K562 (cell line): ENCODE data around the gene PSMA2. TPM values are rescaled to one million over a fixed set of nuclear protein-coding genes. Genes with fewer than 3 reads are reported as not detected.

ENCODE experiments used
- ATAC-seq: fragments of 200-7000 bp; cut with Tn5 transposase; 3 replicates; pipeline ENCODE4 v1.9.1; 2020; ENCODE audit warnings: moderate library complexity
- BruUV-seq: library from RNA; stranded (reverse); fragments of 400-500 nt; replicated peaks from 2 replicates; lab custom pipeline; 2021; lab: Mats Ljungman, UMichigan
- CTCF ChIA-PET: fragments of 300-600 bp; formaldehyde crosslinking; extraction: SDS; loops from one replicate; lab custom pipeline; 2021; ENCODE audit warnings: low intra/inter-chr PET ratio; lab: Yijun Ruan, JAX
- POLR2A ChIA-PET: fragments of 300-600, 350-650 bp; sonication (Branson Sonifier 250); formaldehyde crosslinking; extraction: SDS; loops from one replicate; lab custom pipeline; 2021; ENCODE audit warnings: antibody characterized with exemption, inconsistent platforms; lab: Yijun Ruan, JAX
- DNase-seq, 4 experiments: peaks; one replicate each; pipeline versions ENCODE4 v3.0.0 to v3.0.0-alpha.2; 2011 to 2018; ENCODE audit warnings: low spot score in 3 of 4, mixed read lengths in 3 of 4; ENCODE audit errors: extremely low read depth in 1 of 4
- FAIRE-seq: peaks from 2 replicates; lab custom pipeline; 2011; peaks lifted over from hg19 to GRCh38; lab: Jason Lieb, UNC
- H2AFZ ChIP-seq: 2 replicates; pipeline ENCODE4 v1.6.0; 2011; ENCODE audit warnings: low read depth, low read length, control low read depth, inconsistent platforms
- H3K27ac ChIP-seq: fragments of 200-600 bp; 3 replicates; pipeline ENCODE4 v1.8.0; 2011; ENCODE audit warnings: low read depth, mild to moderate bottlenecking, control low read depth, inconsistent platforms, low read length, moderate library complexity, mixed read lengths; ENCODE audit errors: extremely low read depth
- H3K27me3 ChIP-seq, 2 experiments: fragments of 300-600 bp in 1 of 2; 2 replicates in 1 of 2; 3 replicates in 1 of 2; pipeline versions ENCODE4 v1.6.0 to v1.8.0; 2011; ENCODE audit warnings: inconsistent platforms in 2 of 2, low read length in 2 of 2, mild to moderate bottlenecking in 1 of 2, mixed read lengths in 1 of 2, moderate library complexity in 1 of 2; ENCODE audit not compliant: control insufficient read depth in 2 of 2, insufficient read depth in 2 of 2
- H3K36me3 ChIP-seq: fragments of 300-600 bp; 3 replicates; pipeline ENCODE4 v1.8.0; 2011; ENCODE audit warnings: mild to moderate bottlenecking, low read length, inconsistent platforms; ENCODE audit not compliant: control insufficient read depth, insufficient read depth
- H3K4me1 ChIP-seq, 2 experiments: fragments of 200-600 bp in 1 of 2; replicated peaks in 1 of 2; 2 replicates in 1 of 2; 3 replicates in 1 of 2; pipeline versions ENCODE4 v1.5.1 to v1.8.0; 2011; ENCODE audit warnings: inconsistent platforms in 2 of 2, low read length in 2 of 2, mild to moderate bottlenecking in 1 of 2, mixed read lengths in 1 of 2, moderate library complexity in 1 of 2; ENCODE audit not compliant: control insufficient read depth in 2 of 2, insufficient read depth in 2 of 2
- H3K4me2 ChIP-seq: 2 replicates; pipeline ENCODE4 v1.6.1; 2011; ENCODE audit warnings: low read length, control low read depth, inconsistent platforms, mixed read lengths; ENCODE audit not compliant: insufficient read depth
- H3K4me3 ChIP-seq: fragments of 200-600 bp; sonication (generic), shearing (Covaris generic); 2 replicates; pipeline ENCODE4 v1.5.1; 2016; ENCODE audit warnings: control low read depth, inconsistent platforms
- H3K79me2 ChIP-seq: fragments of 200-600 bp; 3 replicates; pipeline ENCODE4 v1.8.0; 2011; ENCODE audit warnings: low read length, inconsistent platforms; ENCODE audit not compliant: control insufficient read depth, insufficient read depth
- H3K9ac ChIP-seq, 2 experiments: 2 replicates each; pipeline versions ENCODE4 v1.6.0 to v1.6.1; 2011; ENCODE audit warnings: low read depth in 2 of 2, low read length in 2 of 2, control low read depth in 1 of 2, inconsistent platforms in 1 of 2, mild to moderate bottlenecking in 1 of 2, mixed read lengths in 1 of 2; ENCODE audit not compliant: insufficient read depth in 1 of 2
- H3K9me1 ChIP-seq: one replicate; pipeline ENCODE4 v1.6.0; 2011; ENCODE audit warnings: inconsistent platforms, mild to moderate bottlenecking, low read length, moderate library complexity; ENCODE audit not compliant: control insufficient read depth, insufficient read depth
- H3K9me3 ChIP-seq: replicated peaks from 2 replicates; pipeline ENCODE4 v1.5.1; 2011; ENCODE audit warnings: low read depth, low read length, inconsistent platforms; ENCODE audit not compliant: control insufficient read depth, insufficient read depth
- H4K20me1 ChIP-seq: replicated peaks from 2 replicates; pipeline ENCODE4 v1.6.1; 2011; ENCODE audit warnings: low read length, inconsistent platforms, mixed read lengths; ENCODE audit not compliant: control insufficient read depth, insufficient read depth
- ATF2 ChIP-seq: sonication (generic); formaldehyde crosslinking; IDR thresholded peaks from 2 replicates; pipeline ENCODE4 v1.8.1; 2022; ENCODE audit warnings: missing genetic modification reagents
- CLOCK ChIP-seq: fragments of 250-450 bp; sonication (Bioruptor Pico); IDR thresholded peaks from 2 replicates; pipeline ENCODE4 v1.4.0; 2020; ENCODE audit warnings: mild to moderate bottlenecking, moderate library complexity, borderline replicate concordance
- E4F1 ChIP-seq: fragments of 250-450 bp; sonication (Bioruptor Pico); IDR thresholded peaks from 2 replicates; pipeline ENCODE4 v1.5.0; 2021; ENCODE audit warnings: mild to moderate bottlenecking, borderline replicate concordance
- GABPA ChIP-seq: fragments of 200-800 bp; sonication (Bioruptor generic); conservative IDR thresholded peaks from 2 replicates; pipeline ENCODE4 v1.6.1; 2016; ENCODE audit warnings: low read depth, missing genetic modification characterization, missing compliant biosample characterization
- SOX6 ChIP-seq: fragments of 450-650 bp; IDR thresholded peaks from 2 replicates; pipeline ENCODE4 v1.6.1; 2014; ENCODE audit warnings: mild to moderate bottlenecking
- SPI1 ChIP-seq: IDR thresholded peaks from 2 replicates; pipeline ENCODE4 v1.6.1; 2011; ENCODE audit warnings: low read depth, low read length, control low read depth, borderline replicate concordance
- TEAD4 ChIP-seq, 2 experiments: sonication (generic) in 1 of 2; formaldehyde crosslinking in 1 of 2; IDR thresholded peaks; 2 replicates each; pipeline versions ENCODE4 v1.6.1 to v1.8.0; 2012 to 2022; ENCODE audit warnings: borderline replicate concordance in 1 of 2, inconsistent platforms in 1 of 2, low read length in 1 of 2, mild to moderate bottlenecking in 1 of 2, missing genetic modification reagents in 1 of 2
- ZNF3 ChIP-seq: fragments of 250-450 bp; sonication (Bioruptor Pico); IDR thresholded peaks from 2 replicates; pipeline ENCODE4 v1.5.0; 2021; ENCODE audit warnings: mild to moderate bottlenecking, moderate library complexity
- ZNF507 ChIP-seq: conservative IDR thresholded peaks from 2 replicates; pipeline ENCODE4 v1.6.1; 2017; ENCODE audit warnings: missing genetic modification characterization, missing compliant biosample characterization
- ZNF518B ChIP-seq: fragments of 250-450 bp; sonication (Bioruptor Pico); IDR thresholded peaks from 2 replicates; pipeline ENCODE4 v1.5.0; 2021; ENCODE audit warnings: mild to moderate bottlenecking, moderate library complexity
- ZNF584 ChIP-seq: fragments of 200-800 bp; sonication (Bioruptor generic); IDR thresholded peaks from 2 replicates; pipeline ENCODE4 v1.6.1; 2016; ENCODE audit warnings: low read depth, mild to moderate bottlenecking, missing genetic modification characterization, missing compliant biosample characterization
- WGBS: fragments of 100-300 bp; shearing (Covaris generic); methylation state at CpG from one replicate; pipeline ENCODE4 v1.1.6; 2016; ENCODE audit warnings: low coverage, mixed read lengths; ENCODE audit not compliant: insufficient coverage; ENCODE audit errors: missing lambda C conversion rate; 5-methylcytosine and 5-hydroxymethylcytosine counted together
- in situ Hi-C: fragments of 300-500 bp; cut with MboI; formaldehyde crosslinking; loops from 4 replicates; pipeline ENCODE4 v1.15.0; 2018; ENCODE audit warnings: inconsistent platforms, mixed read lengths
- intact Hi-C: fragments of 100-400 bp; cut with micrococcal nuclease; formaldehyde crosslinking; loops from 2 replicates; pipeline ENCODE4 v1.14.2; 2022
- polyA plus RNA-seq, 8 experiments: library from polyadenylated mRNA; depleted of rRNA in 4 of 8; stranded (reverse) in 5 of 8; unstranded in 3 of 8; fragments of >200 nt; fragmentation: Nextera tagmentation in 2 of 8; fragmentation: Illumina TruSeq in 1 of 8; extraction: Ambion mirVana in 2 of 8; extraction: Trizol in 1 of 8; gene quantifications; 2 replicates each; pipeline versions ENCODE4 v1.2.1 to v1.2.3, GENCODE V29; 2011 to 2014; ENCODE audit warnings: inconsistent platforms in 1 of 8, missing spikeins in 1 of 8
- total RNA-seq, 7 experiments: library from RNA; depleted of rRNA in 6 of 7; stranded (reverse); fragments of >200 nt in 6 of 7; fragmentation: Illumina TruSeq in 2 of 7; extraction: Trizol in 2 of 7; gene quantifications; 2 replicates each; pipeline versions ENCODE4 v1.2.1 to v1.2.3, GENCODE V29; 2011 to 2021; ENCODE audit warnings: low replicate concordance in 1 of 7

The PSMA2 gene
- total and polyA plus RNA-seq, 9 of the 15 experiments (the other 6 are each of a cell fraction or from before 2014, with no cell fraction given) = 91.7 to 1,070 (median 213) TPM

- POLR2A ChIA-PET = interaction anchor here (0.5 to 1.7 kb wide), 5 partner anchors 20 to 225 kb away, joined by 3 to 8 read pairs (median 4); partner anchors contain the start of genes MRPL32 and PSMA2
- Histone ChIP-seq H3K9me3 (no peaks in the 10 kb centered on the region), H3K79me2 (peaks cover 12% of the 10 kb centered on the region; the same call in 2 of the 3 replicates), H3K36me3 (peaks cover 15% of the 10 kb centered on the region), H3K4me2 (no peak overlapping the region; the same call in 1 of the 2 replicates), H3K4me3 (no peak overlapping the region), H4K20me1 (no peaks in the 10 kb centered on the region), H3K27me3 (no peaks in the 10 kb centered on the region; a peak in 1 of 5 replicates), H3K9ac (no peak overlapping the region; a peak in 1 of 4 replicates), H3K4me1 (peaks cover 14 to 27% of the 10 kb centered on the region in 2 experiments; a peak in 4 of 5 replicates), H3K9me1 (no peaks in the 10 kb centered on the region), H3K27ac (no peak overlapping the region), H2AFZ (no peak overlapping the region)
- FAIRE-seq (no peak), ATAC-seq (no peak), DNase-seq (no peak)
- in situ Hi-C loops (no loop called here), intact Hi-C loops (no loop called here)
- no TSS peak for BruUV-seq
- WGBS = 96% methylated on average over 2 of the region's 2 CpGs
- CTCF ChIA-PET = no interaction called here
- TF ChIP-seq ZNF584 (CRISPR knock-in tag) = no peak
- no peak for TF ChIP-seq ATF2
- no peak for TF ChIP-seq CLOCK (CRISPR knock-in tag)
- TF ChIP-seq E4F1 (CRISPR knock-in tag) = no peak
- TF ChIP-seq TEAD4 (IDR thresholded peaks at IDR 0.05; ENCODE audit: low read length) = no peak
- TF ChIP-seq TEAD4 (CRISPR knock-in tag; IDR thresholded peaks at IDR 0.05; ENCODE audit: borderline replicate concordance) = no peak
- TF ChIP-seq ZNF507 (tag) = no peak
- no peak for TF ChIP-seq ZNF3 (CRISPR knock-in tag)
- no peak for TF ChIP-seq ZNF518B (CRISPR knock-in tag)
- TF ChIP-seq GABPA (tag) = no peak
- TF ChIP-seq SPI1 = no peak
- TF ChIP-seq SOX6 = no peak
Measured at GRCh38 chr7:42910306-42910705, 21.7 kb downstream of the PSMA2 start.
